Esophagus squamous epithelium (tissue), 4 donors: ENCODE measurements around the gene AIG1.

ENCODE experiments used
- POLR2A ChIP-seq, 4 donors: fragments of 450-650 bp; IDR thresholded peaks; one replicate each; pipeline ENCODE4 v1.6.1; 2017; ENCODE audit warnings: antibody characterized with exemption in 4 of 4, mild to moderate bottlenecking in 4 of 4, moderate library complexity in 3 of 4
- TF ChIP-seq, protein P1 (sequence below), 6 experiments: fragments of 450-650 bp in 4 of 6; fragments of 200-600 bp in 2 of 6; sonication (generic) in 2 of 6; IDR thresholded peaks; one replicate each; pipeline ENCODE4 v1.5.1; 2016 to 2019; ENCODE audit warnings: antibody characterized with exemption in 6 of 6, mild to moderate bottlenecking in 4 of 6, moderate library complexity in 4 of 6

DNA sequence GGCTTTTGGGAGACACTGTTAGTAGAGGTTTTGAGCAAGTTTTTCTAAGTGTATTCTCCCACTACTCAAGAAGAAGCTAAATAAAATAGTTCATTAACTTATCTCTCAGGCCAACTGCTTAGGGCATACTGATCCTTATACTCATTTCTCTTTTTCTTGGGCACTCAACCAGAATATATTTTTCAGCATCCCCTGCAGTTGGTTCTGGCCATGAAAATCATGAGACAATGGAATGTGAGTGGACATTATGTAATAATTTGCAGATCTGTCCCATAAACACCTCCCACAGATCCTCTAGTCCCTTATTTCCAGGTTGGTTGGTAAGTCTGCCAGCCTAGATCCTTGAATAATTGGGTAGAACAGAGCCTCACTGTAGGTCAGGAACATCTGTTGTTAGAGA, 136.7 kb downstream of the AIG1 start:
- no peak for TF ChIP-seq POLR2A (IDR thresholded peaks at IDR 0.05)
- TF ChIP-seq, protein P1, sequence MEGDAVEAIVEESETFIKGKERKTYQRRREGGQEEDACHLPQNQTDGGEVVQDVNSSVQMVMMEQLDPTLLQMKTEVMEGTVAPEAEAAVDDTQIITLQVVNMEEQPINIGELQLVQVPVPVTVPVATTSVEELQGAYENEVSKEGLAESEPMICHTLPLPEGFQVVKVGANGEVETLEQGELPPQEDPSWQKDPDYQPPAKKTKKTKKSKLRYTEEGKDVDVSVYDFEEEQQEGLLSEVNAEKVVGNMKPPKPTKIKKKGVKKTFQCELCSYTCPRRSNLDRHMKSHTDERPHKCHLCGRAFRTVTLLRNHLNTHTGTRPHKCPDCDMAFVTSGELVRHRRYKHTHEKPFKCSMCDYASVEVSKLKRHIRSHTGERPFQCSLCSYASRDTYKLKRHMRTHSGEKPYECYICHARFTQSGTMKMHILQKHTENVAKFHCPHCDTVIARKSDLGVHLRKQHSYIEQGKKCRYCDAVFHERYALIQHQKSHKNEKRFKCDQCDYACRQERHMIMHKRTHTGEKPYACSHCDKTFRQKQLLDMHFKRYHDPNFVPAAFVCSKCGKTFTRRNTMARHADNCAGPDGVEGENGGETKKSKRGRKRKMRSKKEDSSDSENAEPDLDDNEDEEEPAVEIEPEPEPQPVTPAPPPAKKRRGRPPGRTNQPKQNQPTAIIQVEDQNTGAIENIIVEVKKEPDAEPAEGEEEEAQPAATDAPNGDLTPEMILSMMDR (IDR thresholded peaks at IDR 0.05), result no peak
